ENCODE data around the gene ZNF221. TPM values are rescaled to one million over a fixed set of nuclear protein-coding genes. Genes with fewer than 3 reads are reported as not detected.

The ZNF221 gene
- total RNA-seq, 4 donors from 2014 or later = 0.77 to 26.9 (median 9.4) TPM; not detected in 1

- H3K27me3 ChIP-seq = no peaks in the 10 kb centered on the region
- H3K36me3 ChIP-seq = no peaks in the 10 kb centered on the region
- H3K4me1 ChIP-seq = no peaks in the 10 kb centered on the region
- peak overlapping the region; percentile 52 to 81 for H3K4me3 ChIP-seq
- no peak for DNase-seq
- peak overlapping the region in 1 of 2 donors; percentile 70 for H3K27ac ChIP-seq
- H3K9me3 ChIP-seq = peaks cover under 1 to 23% of the 10 kb centered on the region in 2 donors
- TF ChIP-seq POLR2A (IDR thresholded peaks at IDR 0.05) (no peak), CTCF (IDR thresholded peaks at IDR 0.05) (no peak)
- intact Hi-C loops (cut with DNase I; ENCODE audit: low total_unique reads) = no loop called here
Observed at GRCh38 chr19:43983544-43983911, 32.5 kb downstream of the ZNF221 start.

- Histone ChIP-seq H3K9me3 (peaks cover 0 to 19% of the 10 kb centered on the region in 2 donors), H3K36me3 (no peaks in the 10 kb centered on the region), H3K27ac (peak within 1 kb of the TSS; percentile 59 to 70), H3K4me1 (no peaks in the 10 kb centered on the region), H3K4me3 (peak within 1 kb of the TSS; percentile 52 to 81), H3K27me3 (no peaks in the 10 kb centered on the region)
- TF ChIP-seq CTCF (IDR thresholded peaks at IDR 0.05) (no peak), POLR2A (IDR thresholded peaks at IDR 0.05) (no peak)
- intact Hi-C loops (cut with DNase I; ENCODE audit: low total_unique reads) = no loop called here
- DNase-seq = peak; percentile 88 to 94
Observed at GRCh38 chr19:43983912-43984686, 33.1 kb downstream of the ZNF221 start, which contains the start of gene ZNF155. ZNF155 (plus strand) TSS chr19:43984188; CDS start chr19:43988544, 4,356 bp downstream.

- no peak for DNase-seq
- no peaks in the 10 kb centered on the region for H3K4me1 ChIP-seq
- H3K27ac ChIP-seq = peak overlapping the region; percentile 59 to 70
- intact Hi-C loops (cut with DNase I; ENCODE audit: low total_unique reads) = no loop called here
- H3K27me3 ChIP-seq = no peaks in the 10 kb centered on the region
- TF ChIP-seq POLR2A (IDR thresholded peaks at IDR 0.05) (no peak), CTCF (IDR thresholded peaks at IDR 0.05) (no peak)
- H3K9me3 ChIP-seq = peaks cover 0 to 14% of the 10 kb centered on the region in 2 donors
- no peaks in the 10 kb centered on the region for H3K36me3 ChIP-seq
- peak overlapping the region; percentile 52 to 81 for H3K4me3 ChIP-seq
Observed at GRCh38 chr19:43984687-43985000, 33.6 kb downstream of the ZNF221 start.

- no peak overlapping the region for H3K4me3 ChIP-seq
- H3K4me1 ChIP-seq = no peaks in the 10 kb centered on the region
- no peak for DNase-seq
- H3K27me3 ChIP-seq = no peaks in the 10 kb centered on the region
- TF ChIP-seq CTCF (IDR thresholded peaks at IDR 0.05) (no peak), POLR2A (IDR thresholded peaks at IDR 0.05) (no peak)
- intact Hi-C loops (cut with DNase I; ENCODE audit: low total_unique reads) = no loop called here
- peaks cover 0 to 28% of the 10 kb centered on the region in 2 donors for H3K9me3 ChIP-seq
- no peaks in the 10 kb centered on the region for H3K36me3 ChIP-seq
- H3K27ac ChIP-seq = no peak overlapping the region
Observed at GRCh38 chr19:43997631-43998290, 46.7 kb downstream of the ZNF221 start.

- no peak for TF ChIP-seq POLR2A (IDR thresholded peaks at IDR 0.05)
- H3K27me3 ChIP-seq = no peaks in the 10 kb centered on the region
- no peaks in the 10 kb centered on the region for H3K36me3 ChIP-seq
- DNase-seq = no peak
- peak overlapping the region; percentile 45 to 55 for H3K27ac ChIP-seq
- peaks cover 0 to 21% of the 10 kb centered on the region in 2 donors for H3K9me3 ChIP-seq
- H3K4me1 ChIP-seq = peaks cover 0 to 5% of the 10 kb centered on the region in 2 donors
- intact Hi-C loops (cut with DNase I; ENCODE audit: low total_unique reads) = no loop called here
- H3K4me3 ChIP-seq = peak overlapping the region; percentile 60 to 73
Observed at GRCh38 chr19:44002212-44002565, 51.2 kb downstream of the ZNF221 start.
